Gastroesophageal sphincter (tissue), 3 donors: ENCODE data around the gene ANAPC2.

ENCODE experiments used
- CTCF ChIP-seq, 4 experiments: fragments of 200-600 bp in 2 of 4; fragments of 450-650 bp in 2 of 4; sonication (generic) in 1 of 4; IDR thresholded peaks; one replicate each; pipeline ENCODE4 v1.5.1; 2017 to 2019; ENCODE audit warnings: antibody characterized with exemption in 4 of 4, mild to moderate bottlenecking in 2 of 4, moderate library complexity in 2 of 4
- EP300 ChIP-seq: sonication (generic); formaldehyde crosslinking; IDR thresholded peaks from one replicate; pipeline ENCODE4 v1.6.1; 2017; ENCODE audit warnings: antibody characterized with exemption, mild to moderate bottlenecking
- POLR2A ChIP-seq, 2 donors: fragments of 450-650 bp; IDR thresholded peaks; one replicate each; pipeline ENCODE4 v1.6.1; 2017; ENCODE audit warnings: antibody characterized with exemption in 2 of 2, mild to moderate bottlenecking in 2 of 2, moderate library complexity in 1 of 2
- POLR2AphosphoS5 ChIP-seq: sonication (generic); formaldehyde crosslinking; IDR thresholded peaks from one replicate; pipeline ENCODE4 v1.6.1; 2017; ENCODE audit warnings: antibody characterized with exemption

GRCh38 chr9:137198902-137199283 lies 10.5 kb upstream of the ANAPC2 start:
- TF ChIP-seq CTCF (IDR thresholded peaks at IDR 0.05) (no peak), POLR2A (IDR thresholded peaks at IDR 0.05) (no peak), POLR2AphosphoS5 (no peak), EP300 (no peak)
